ENCODE data around the gene HOXA7. TPM values are rescaled to one million over a fixed set of nuclear protein-coding genes. Genes with fewer than 3 reads are reported as not detected.

HOXA7 gene
- total RNA-seq, 4 donors from 2014 or later, result 7.0 to 22.9 (median 12.8) TPM

DNA sequence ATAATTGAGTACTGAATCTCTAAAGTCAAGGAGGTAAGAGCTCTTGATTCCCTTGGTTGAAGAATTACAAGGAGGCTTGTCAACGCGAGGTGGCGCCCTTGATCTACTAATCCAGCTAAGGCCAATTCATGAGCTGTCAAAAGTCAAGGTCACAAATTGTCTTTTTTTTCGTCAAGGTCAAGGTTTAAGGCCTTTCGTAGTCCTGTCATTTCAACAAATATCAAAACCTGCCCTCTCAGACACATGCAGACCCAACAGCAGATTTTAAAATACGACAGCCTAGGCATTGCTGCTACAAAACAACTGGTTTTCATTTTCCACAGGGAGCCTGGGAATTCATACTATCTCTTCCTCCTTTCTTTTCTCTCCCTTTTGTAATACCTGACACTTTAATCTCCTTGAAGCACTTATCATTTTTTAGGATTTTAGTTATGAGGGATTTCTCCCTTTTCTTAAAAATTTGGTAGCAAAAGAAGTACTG is 39.9 kb upstream of the HOXA7 start:
- WGBS, 2 donors (ENCODE audit: low coverage in 1 of 2), result 0 to 2% methylated on average over 6 of the region's 6 CpGs
- peak overlapping the region; percentile 95 to 99 (median 98) for H3K27ac ChIP-seq
- H3K27me3 ChIP-seq, result peaks cover 77% of the 10 kb centered on the region
- H3K9me3 ChIP-seq, result no peaks in the 10 kb centered on the region
- intact Hi-C loops (cut with DNase I; ENCODE audit: low total_unique reads), result loop anchor here (10.0 kb wide), 1 partner anchor 978 kb away; no protein-coding TSS in a partner anchor
- DNase-seq, result peak; percentile 95
- H3K36me3 ChIP-seq, result no peaks in the 10 kb centered on the region
- H3K4me3 ChIP-seq, result peak overlapping the region; percentile 3 to 73 (median 58)
- H3K4me1 ChIP-seq, result peaks cover 0 to 38% (median 13%) of the 10 kb centered on the region in 4 donors
- peak; percentile 33 to 55 (median 55) for TF ChIP-seq POLR2AphosphoS5 (IDR thresholded peaks at IDR 0.05)
- peak; percentile 73 to 88 (median 79) for TF ChIP-seq CTCF (IDR thresholded peaks at IDR 0.05)
- no peak for TF ChIP-seq EP300 (IDR thresholded peaks at IDR 0.05; ENCODE audit: low read depth)
- no peak for TF ChIP-seq POLR2A (IDR thresholded peaks at IDR 0.05)
- in situ Hi-C loops (cut with MboI; ENCODE audit: low pct_ligation_motif_present in 1 of 4, low pct_unique_long_range_greater_than_20kb in 1 of 4, low sequenced_read_pairs in 3 of 4), result loop anchor here in 2 of 4 donors (25.0 kb wide), 1 partner anchor 1334 kb away; no protein-coding TSS in a partner anchor

DNA sequence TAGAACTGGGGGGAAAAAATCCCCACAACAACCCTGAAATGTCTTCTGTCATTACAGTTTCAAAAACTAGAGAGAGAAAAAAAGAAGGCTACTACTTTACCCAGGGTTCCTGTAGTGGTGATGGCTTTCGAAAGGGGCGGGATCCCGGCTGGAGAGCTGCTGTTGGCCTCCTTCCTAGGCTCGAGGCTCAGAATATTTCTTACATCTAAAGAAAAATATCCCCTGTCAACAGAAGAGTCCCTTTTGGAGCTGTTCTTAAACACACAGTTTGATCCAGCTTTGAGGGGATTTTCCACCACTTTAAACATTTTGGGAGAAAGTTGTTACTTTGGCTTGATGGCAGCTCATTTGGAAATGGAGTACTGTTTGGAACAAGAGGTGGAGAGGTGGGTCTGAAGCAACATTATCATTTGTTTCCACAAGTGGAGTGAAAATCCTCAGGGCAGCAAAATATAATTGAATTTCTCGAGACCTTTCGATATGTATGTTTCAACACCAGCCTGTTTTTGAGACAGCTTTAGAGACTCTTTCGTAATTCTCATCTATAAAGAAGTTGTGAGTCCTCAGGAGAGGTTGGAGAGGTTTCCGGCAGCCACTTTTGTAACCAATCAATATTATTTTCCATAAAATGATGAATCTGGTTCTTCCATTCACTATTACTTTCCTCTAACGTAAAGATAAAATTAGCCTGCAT is 38.4 kb upstream of the HOXA7 start:
- Histone ChIP-seq H3K4me1 (peaks cover 11 to 43% (median 25%) of the 10 kb centered on the region in 4 donors), H3K4me3 (peak overlapping the region in 3 of 4 donors; percentile 57 to 73 (median 59)), H3K36me3 (no peaks in the 10 kb centered on the region), H3K27me3 (peaks cover 71% of the 10 kb centered on the region), H3K9me3 (no peaks in the 10 kb centered on the region), H3K27ac (peak overlapping the region; percentile 95 to 99 (median 98))
- TF ChIP-seq CTCF (IDR thresholded peaks at IDR 0.05), result no peak
- TF ChIP-seq POLR2A (IDR thresholded peaks at IDR 0.05), result no peak
- TF ChIP-seq EP300 (IDR thresholded peaks at IDR 0.05; ENCODE audit: low read depth), result no peak
- TF ChIP-seq POLR2AphosphoS5 (IDR thresholded peaks at IDR 0.05), result no peak
- in situ Hi-C loops (cut with MboI; ENCODE audit: low pct_ligation_motif_present in 1 of 4, low pct_unique_long_range_greater_than_20kb in 1 of 4, low sequenced_read_pairs in 3 of 4), result loop anchor here in 2 of 4 donors (25.0 kb wide), 1 partner anchor 1333 kb away; no protein-coding TSS in a partner anchor
- intact Hi-C loops (cut with DNase I; ENCODE audit: low total_unique reads), result loop anchor here (5.0 to 10.0 kb wide), 3 partner anchors 722 to 980 kb away; no protein-coding TSS in a partner anchor
- peak; percentile 38 for DNase-seq
- WGBS, 2 donors (ENCODE audit: low coverage in 1 of 2), result 31 to 35% methylated on average over 9 of the region's 9 CpGs

DNA sequence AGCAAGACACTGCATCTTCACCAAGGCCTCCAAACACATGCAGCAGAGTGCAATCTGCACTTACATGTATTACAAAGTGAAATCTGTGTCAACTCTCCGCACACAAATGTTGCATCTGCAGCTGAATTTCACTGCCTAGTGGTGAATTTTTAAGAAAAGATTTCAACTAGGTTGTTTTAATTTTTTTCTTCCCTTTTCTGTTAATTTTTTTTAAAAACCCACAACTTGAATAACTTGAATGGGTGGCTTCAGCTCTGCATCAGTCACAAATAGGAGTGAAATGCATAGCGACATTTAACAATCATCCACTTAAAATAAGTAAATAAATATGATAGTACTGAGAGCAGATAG is 37.5 kb upstream of the HOXA7 start:
- 18 to 43% methylated on average over 2 of the region's 2 CpGs for WGBS, 2 donors (ENCODE audit: low coverage in 1 of 2)
- no peak for DNase-seq
- in situ Hi-C loops (cut with MboI; ENCODE audit: low pct_ligation_motif_present in 1 of 4, low pct_unique_long_range_greater_than_20kb in 1 of 4, low sequenced_read_pairs in 3 of 4), result loop anchor here in 2 of 4 donors (25.0 kb wide), 1 partner anchor 1332 kb away; no protein-coding TSS in a partner anchor
- peaks cover 72% of the 10 kb centered on the region for H3K27me3 ChIP-seq
- H3K9me3 ChIP-seq, result no peaks in the 10 kb centered on the region
- H3K4me3 ChIP-seq, result peak overlapping the region in 3 of 4 donors; percentile 57 to 73 (median 59)
- no peak for TF ChIP-seq POLR2AphosphoS5 (IDR thresholded peaks at IDR 0.05)
- TF ChIP-seq CTCF (IDR thresholded peaks at IDR 0.05), result no peak
- no peak for TF ChIP-seq EP300 (IDR thresholded peaks at IDR 0.05; ENCODE audit: low read depth)
- no peak for TF ChIP-seq POLR2A (IDR thresholded peaks at IDR 0.05)
- H3K27ac ChIP-seq, result peak overlapping the region; percentile 95 to 99 (median 98)
- H3K36me3 ChIP-seq, result no peaks in the 10 kb centered on the region
- intact Hi-C loops (cut with DNase I; ENCODE audit: low total_unique reads), result loop anchor here (5.0 to 10.0 kb wide), 3 partner anchors 723 to 981 kb away; no protein-coding TSS in a partner anchor
- H3K4me1 ChIP-seq, result peaks cover 16 to 48% (median 34%) of the 10 kb centered on the region in 4 donors

- Histone ChIP-seq H3K27me3 (peaks cover 72% of the 10 kb centered on the region), H3K27ac (peak overlapping the region; percentile 95 to 99 (median 98)), H3K4me1 (peaks cover 16 to 48% (median 37%) of the 10 kb centered on the region in 4 donors), H3K9me3 (no peaks in the 10 kb centered on the region), H3K4me3 (peak overlapping the region; percentile 27 to 73 (median 58)), H3K36me3 (no peaks in the 10 kb centered on the region)
- TF ChIP-seq POLR2A (IDR thresholded peaks at IDR 0.05) (no peak), EP300 (IDR thresholded peaks at IDR 0.05; ENCODE audit: low read depth) (no peak), CTCF (IDR thresholded peaks at IDR 0.05) (peak in 1 of 5 experiments; percentile 9)
- in situ Hi-C loops (cut with MboI; ENCODE audit: low pct_ligation_motif_present in 1 of 4, low pct_unique_long_range_greater_than_20kb in 1 of 4, low sequenced_read_pairs in 3 of 4), result loop anchor here in 2 of 4 donors (25.0 kb wide), 1 partner anchor 1331 kb away; no protein-coding TSS in a partner anchor
- 14 to 30% methylated on average over 4 to 29 of the region's 29 CpGs for WGBS, 2 donors (ENCODE audit: low coverage in 1 of 2)
- no peak for DNase-seq
- intact Hi-C loops (cut with DNase I; ENCODE audit: low total_unique reads), result loop anchor here (5.0 to 10.0 kb wide), 3 partner anchors 724 to 981 kb away; no protein-coding TSS in a partner anchor
Measured at GRCh38 chr7:27193335-27194001, 37.0 kb upstream of the HOXA7 start.
